ENCODE measurements around the gene CCNL2.
A peak's percentile ranks its signal among the peaks of the same experiment; 100 is the strongest.
"Not testable (repeated sequence)": the region's sequence is repeated elsewhere in the genome, so short reads cannot be mapped to it uniquely, and the experiment has no call there.

The CCNL2 gene

GRCh38 chr1:1371746-1372711 lies 27.1 kb downstream of the CCNL2 start:
- DNase-seq, result peak; percentile 68

DNA sequence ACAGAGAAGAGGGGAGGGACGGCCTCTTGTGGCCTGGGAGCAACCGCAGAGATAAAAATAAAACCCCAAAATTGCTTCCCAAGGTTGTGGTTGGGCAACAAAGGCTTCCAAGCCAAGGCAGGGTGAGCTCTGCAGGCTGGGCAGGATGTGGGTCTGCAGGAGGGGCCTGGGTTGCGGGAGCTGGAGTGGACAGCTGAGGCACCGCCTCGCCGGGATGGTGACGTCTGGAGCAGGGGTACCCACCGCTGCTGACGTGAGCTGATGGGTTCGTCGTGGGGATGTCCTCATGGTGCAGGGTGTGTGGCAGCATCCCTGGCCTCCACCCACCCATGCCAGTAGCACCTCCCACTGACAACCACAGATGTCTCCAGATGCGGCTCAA lies 27.8 kb downstream of the CCNL2 start:
- peak; percentile 46 for DNase-seq

- DNase-seq, result no peak
Measured at GRCh38 chr1:1370771-1371300, 28.3 kb downstream of the CCNL2 start.

DNA sequence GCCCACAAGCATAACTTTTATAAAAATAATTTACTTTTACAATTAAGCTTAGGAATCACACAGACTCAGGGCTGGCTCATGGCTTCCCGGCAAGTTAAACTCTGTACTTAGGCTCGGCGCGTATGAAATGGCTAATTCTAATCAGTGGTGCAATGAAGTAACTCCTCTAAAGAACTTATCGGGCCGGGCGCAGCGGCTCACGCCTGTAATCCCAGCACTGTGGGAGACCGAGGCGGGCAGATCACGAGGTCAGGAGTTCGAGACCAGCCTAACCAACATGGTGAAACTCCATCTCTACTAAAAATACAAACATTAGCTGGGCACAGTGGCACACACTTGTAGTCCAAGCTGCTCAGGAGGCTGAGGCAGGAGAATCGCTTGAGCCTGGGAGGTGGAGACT lies 29.0 kb downstream of the CCNL2 start:
- DNase-seq, result not testable (repeated sequence)

GRCh38 chr1:1367315-1367714 lies 31.8 kb downstream of the CCNL2 start:
- no peak for DNase-seq

DNA sequence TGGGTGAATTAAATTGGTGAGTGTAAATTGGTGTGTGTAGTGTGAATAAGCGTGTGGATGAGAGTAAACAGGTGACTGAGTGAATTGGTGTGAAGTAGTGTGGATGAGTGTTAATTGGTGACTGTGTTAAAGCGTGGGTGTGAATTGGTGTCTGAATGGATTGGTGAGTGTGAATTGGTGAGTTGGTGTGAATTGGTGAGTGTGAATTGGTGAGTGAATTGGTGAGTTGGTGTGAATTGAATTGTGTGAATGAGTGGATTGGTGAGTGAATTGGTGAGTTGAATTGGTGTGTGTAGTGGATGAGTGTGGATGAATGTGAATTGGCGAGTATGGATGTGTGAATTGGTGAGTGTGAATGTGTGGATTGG lies 32.5 kb downstream of the CCNL2 start:
- DNase-seq, result no peak

DNA sequence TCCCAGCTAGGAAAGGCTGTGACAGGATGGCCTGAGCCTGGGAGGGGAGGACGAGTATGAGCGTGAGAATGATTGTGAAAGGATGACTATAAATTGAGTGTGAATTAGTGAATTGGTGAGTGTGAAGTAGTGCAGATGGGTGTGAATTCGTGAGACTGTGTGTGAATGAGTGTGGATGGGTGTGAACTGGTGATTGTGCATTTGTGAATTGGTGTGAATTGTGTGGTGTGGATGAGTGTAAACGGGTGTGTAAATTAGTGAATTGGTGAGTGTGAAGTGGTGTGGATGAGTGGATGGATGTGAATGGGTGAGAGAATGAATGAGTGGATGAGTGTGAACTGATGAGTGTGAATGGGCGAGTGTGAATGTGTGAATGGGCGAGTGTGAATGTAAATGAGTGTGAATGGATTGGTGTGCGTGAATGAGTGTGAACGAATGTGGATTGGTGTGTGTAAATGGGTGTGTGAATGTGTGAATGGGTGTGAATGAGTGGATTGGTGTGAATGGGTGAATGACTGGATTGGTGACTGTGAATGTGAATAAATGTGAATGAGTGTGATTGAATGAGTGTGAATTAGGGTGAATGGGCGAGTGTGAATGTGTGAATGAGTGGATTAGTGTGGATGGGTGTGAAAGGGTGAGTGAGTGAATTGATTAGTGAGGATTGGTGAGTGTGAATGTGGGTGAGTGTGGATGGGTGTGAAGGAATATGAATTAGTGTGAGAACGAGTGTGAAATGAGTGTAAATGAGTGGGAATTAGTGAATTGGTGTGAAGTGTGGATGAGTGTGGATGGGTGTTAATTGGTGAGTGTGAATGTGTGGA lies 33.0 kb downstream of the CCNL2 start:
- DNase-seq, result no peak

DNA sequence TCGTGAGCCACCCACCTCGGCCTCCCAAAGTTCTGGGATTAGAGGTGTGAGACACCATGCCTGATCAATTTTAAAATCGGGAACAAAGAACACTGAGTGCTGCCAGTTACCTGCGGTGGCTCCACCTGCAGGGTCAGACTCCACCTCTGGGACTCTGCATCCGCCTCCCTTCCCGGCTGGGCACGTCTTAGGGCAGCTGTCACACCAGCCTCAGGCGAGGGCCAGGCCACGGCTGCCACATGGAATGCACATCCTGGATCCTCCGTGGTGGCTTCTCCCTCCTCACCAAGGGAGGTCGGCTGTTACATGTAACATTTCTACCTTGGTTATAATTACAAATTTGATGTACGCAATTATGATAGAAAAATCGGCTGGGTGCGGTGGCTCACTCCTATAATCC lies 34.9 kb downstream of the CCNL2 start:
- no peak for DNase-seq

- DNase-seq, result no peak
Measured at GRCh38 chr1:1361982-1362423, 37.1 kb downstream of the CCNL2 start.

DNA sequence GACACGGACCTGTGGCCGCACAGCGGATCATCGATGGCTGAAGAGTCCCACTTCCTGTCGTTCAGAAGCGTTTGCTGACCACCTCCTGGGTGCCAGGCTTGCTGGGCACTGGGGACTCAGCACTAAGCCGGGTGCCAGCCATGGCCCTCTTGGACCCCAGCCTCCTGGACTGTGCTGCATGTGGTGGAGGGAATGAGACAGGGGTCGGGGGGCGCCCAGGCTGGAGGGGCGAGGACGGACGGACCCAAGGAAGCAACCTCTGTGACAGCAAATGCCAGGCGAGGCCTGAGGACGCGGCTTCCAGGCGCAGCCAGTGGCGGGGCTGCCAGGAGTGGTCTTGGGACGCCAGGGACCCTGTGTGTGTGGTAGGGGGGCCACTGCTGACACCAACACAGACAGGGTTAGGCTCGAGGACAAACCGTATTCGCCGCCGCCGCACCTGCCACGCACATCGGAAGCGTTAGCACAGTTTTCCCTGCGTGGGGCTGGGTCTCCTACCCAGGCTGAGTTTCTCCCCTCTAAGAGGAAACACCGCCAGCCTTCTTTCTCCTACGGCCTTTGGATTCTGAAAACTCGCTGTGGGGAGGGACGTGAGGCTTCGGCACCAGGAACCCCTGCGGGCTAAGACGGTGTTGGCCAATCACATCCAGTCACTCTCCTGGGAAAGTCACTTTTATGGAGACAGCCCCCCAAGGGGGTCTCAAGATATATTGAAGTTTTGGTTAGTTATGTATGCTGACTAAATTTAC lies 37.7 kb downstream of the CCNL2 start:
- no peak for DNase-seq

GRCh38 chr1:1360506-1361169 lies 38.5 kb downstream of the CCNL2 start:
- no peak for DNase-seq

DNA sequence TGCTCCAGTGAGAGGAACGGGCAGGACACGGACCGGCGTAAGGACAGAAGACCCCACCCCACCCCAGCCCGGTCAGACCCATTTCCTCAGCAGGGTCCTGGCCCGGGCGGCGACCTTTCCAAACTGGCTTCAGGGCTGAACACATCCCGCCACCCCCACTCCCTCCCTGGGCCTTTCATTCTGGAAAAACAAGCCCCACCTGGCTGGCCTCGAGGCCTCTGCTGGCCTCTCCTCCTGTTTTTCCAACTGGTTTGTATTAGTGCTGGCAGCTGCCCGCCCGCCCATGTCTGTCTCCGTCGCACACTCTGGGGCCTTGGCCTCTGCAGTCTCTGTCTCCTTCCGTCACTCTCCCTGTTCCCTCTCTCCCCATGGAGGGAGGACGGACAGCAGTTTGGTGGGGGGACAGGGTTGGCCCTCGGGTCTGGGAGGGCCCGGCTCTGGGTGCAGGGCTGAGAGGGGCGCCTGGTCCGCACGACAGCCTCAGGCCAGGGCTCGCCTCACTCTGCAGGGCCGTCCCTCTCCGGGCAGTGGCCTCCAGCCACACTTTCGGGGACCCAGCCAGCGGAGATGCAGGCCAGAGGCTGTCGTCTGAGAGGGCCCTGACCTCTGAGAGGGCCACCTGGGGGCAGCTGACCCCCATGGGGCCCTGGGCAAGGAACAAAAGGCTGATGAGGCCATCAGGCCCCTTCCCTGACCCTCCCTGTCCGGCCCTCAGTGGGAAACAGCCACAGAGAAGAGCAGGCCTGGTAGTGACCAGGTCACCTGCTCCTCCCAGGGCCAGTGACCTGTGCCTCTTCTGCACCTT lies 39.3 kb downstream of the CCNL2 start:
- DNase-seq, result no peak

GRCh38 chr1:1359308-1359663 lies 39.8 kb downstream of the CCNL2 start:
- DNase-seq, result no peak

GRCh38 chr1:1358433-1359271 lies 40.5 kb downstream of the CCNL2 start, which contains the start of gene MXRA8:
TSS of gene MXRA8 (minus strand) at chr1:1358555. CDS start at chr1:1358504, 51 bp downstream.
- no peak for DNase-seq

GRCh38 chr1:1357871-1358432 lies 41.2 kb downstream of the CCNL2 start:
- DNase-seq, result no peak

DNA sequence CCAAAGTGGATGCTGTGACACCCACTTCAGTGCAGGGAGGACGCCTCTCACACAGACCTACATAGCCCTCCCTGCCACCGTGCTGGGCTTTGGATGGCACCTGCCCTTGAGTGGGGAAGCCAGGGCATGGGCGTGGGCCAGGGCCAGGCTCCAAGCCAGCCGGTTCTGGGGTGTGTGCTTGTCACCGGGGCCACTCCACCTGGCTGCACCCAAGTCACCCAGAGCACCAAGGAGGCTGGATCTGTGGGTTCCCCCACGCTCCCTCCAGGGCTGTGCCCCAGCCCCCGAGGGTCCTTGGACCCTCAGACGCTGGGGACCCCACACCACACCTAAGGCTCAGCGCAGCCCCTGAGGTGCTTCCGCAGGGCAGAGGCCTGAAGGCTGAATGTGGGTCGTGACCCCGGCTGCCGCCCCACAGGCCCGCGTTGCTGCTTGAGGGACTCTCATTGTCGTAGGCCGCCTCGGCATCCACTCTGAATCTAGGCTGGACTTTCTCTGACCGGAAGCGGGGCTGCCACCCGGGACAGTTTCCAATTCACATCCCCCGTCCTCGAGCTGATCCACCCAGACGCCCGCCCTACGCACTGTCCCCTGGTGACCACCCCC lies 42.2 kb downstream of the CCNL2 start:
- DNase-seq, result no peak

DNA sequence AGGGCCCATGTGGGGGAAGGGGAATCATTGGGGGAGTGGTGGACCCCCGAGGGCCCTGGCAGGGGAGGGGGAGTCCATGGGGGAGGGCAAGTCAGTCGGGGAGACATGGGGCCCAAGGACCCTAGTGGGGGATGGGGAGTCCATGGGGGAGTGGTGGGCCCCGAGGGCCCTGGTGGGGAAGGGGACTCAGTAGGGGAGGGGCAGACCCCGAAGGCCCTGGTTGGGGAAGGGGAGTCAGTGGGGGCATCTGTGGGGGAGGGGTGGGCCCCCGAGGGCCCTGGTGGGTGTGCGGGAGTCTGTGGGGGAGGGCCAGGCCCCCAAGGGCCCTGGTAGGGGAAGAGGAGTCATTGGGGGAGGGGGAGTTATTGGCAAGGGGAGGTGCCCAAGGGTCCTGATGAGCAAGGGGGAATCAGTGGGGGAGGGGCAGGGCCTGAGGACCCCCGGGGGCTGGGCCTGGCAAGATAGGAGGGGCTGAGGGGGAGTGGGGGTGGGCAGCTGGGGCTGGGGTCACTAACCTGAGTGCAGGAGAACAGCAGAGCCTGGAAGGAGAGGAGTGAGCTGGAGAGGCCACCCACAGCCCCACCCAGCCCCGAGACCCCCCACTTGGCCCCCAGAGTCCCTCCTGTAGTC lies 42.9 kb downstream of the CCNL2 start:
- DNase-seq, result no peak

DNA sequence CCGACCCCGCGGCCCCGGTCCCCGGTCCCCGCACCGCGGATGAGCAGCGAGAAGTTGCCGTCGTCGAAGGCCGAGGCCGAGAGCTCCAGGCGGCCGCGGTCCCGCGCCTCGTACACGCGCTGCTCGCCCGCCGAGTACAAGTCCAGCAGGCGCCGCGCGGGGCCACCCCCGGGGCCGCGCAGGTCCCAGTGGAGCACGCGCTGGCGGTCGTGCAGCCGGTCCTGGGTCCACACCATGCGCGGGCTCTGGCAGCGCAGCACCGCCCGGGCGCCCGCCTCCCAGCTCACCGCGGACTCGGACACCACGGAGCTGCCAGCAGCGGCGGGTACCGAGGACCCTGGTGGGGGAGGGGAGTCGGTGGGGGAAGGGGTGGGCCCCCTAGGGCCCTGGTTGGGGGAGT lies 43.7 kb downstream of the CCNL2 start:
- no peak for DNase-seq
